ENCODE data around the gene R3HDM4.

Gene R3HDM4

DNA sequence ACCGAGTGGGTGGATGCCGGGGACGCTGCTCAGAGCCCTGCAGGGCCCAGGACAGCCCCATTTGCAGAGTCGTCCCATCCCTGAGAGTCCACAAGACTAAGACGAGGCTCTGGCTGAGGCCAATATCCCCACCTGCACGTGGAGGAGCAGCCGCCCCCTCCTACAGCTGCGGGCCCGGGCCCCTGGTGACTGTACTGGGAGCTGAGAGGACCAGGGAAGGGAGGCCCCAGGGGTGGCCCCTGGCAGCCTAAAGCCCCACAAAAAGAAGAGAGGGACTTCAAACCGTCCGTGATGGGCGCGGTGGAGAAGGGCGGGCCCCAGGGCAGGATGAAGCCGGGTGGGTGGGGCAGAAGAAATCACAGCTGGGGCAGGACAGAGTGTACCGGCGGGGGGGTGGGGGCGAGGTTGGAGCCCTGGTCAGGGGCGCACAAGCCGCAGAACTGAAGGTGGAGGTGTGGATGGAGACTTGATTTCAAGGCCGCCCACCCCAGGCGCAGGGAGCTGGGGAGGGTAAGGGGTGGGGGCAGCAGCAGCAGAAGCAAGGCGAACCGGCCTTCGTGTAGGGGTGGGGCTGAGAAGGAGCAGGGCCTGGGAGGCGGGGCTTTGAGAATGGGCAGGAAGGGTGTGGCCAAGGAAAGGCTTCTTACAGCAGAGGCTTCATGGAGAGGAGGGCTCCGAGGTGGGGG lies 40.6 kb downstream of the R3HDM4 start:
- DNase-seq: peak; percentile 84

DNA sequence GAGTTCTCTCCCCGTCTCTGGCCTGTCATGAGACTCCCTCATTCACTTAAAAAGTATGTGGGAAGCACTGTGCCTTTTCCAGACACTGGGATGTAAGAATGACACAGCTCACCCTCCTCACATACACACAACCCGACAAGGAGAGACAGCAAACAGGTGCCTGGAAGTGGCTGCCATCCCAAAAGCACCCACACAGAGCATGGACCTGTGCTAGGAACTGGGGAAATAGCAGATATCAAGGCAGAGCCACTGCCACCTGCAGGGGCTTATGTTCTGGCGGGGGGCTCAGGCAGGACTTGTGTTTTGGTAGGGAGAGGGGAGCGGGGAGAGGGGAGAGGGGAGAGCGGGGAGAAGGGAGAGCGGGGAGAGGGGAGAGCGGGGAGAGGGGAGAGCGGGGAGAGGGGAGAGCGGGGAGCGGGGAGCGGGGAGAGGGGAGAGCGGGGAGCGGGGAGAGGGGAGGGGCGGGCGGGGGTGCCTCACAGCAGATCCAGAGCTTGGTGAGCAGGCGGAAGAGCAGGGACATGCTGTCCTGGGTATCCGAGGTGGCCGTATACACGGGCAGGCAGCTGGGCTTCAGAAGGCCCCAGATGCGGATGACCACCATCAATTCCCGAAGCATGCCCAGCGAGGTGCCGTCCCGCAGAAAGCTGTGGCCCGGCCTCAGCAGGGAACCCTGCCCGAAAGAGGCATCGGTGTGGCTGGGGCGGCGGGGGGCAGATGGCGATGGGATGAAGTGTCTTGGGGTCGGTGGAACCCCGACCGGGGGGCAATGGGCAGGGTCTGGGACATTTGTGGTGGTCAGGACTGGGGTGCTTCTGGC lies 41.4 kb downstream of the R3HDM4 start:
- DNase-seq: no peak

DNA sequence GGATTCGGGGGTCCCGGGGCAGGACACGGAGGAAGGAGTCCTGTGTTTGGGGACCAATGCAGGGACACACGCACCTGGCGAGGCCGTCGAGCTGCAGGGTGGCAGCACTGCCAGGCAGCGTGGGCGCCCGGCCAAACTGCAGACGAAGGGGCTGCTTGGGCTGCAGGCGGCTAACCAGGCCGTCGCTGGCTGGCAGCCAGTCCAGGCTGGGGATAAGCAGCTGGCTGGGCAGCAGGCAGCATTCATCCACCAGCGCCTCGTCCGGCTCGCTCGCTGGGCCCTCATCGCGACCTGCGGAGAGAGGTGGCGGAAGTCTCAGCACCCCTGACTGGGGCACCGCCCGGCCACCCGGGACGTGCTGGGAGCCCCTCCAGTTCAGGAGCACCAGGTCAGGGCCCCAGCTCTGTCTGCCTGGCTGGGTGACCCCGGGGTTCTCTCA lies 42.0 kb downstream of the R3HDM4 start:
- DNase-seq: no peak

DNA sequence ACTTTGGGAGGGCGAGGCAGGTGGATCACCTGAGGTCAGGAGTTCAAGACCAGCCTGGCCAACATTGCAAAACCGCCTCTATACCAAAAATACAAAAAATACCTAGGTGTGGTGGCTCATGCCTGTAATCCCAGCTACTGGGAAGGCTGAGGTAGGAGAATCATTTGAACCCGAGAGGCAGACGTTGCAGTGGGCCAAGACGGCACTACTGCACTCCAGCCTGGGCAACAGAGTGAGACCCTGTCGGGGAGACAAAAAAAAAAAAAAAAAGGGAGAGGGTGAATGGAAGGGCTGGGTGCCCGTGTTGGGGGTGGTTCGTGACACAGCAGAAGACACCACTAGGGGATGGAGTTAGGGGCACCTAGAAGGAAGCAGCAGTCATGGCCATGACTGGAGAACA lies 42.7 kb downstream of the R3HDM4 start:
- DNase-seq: no peak

DNA sequence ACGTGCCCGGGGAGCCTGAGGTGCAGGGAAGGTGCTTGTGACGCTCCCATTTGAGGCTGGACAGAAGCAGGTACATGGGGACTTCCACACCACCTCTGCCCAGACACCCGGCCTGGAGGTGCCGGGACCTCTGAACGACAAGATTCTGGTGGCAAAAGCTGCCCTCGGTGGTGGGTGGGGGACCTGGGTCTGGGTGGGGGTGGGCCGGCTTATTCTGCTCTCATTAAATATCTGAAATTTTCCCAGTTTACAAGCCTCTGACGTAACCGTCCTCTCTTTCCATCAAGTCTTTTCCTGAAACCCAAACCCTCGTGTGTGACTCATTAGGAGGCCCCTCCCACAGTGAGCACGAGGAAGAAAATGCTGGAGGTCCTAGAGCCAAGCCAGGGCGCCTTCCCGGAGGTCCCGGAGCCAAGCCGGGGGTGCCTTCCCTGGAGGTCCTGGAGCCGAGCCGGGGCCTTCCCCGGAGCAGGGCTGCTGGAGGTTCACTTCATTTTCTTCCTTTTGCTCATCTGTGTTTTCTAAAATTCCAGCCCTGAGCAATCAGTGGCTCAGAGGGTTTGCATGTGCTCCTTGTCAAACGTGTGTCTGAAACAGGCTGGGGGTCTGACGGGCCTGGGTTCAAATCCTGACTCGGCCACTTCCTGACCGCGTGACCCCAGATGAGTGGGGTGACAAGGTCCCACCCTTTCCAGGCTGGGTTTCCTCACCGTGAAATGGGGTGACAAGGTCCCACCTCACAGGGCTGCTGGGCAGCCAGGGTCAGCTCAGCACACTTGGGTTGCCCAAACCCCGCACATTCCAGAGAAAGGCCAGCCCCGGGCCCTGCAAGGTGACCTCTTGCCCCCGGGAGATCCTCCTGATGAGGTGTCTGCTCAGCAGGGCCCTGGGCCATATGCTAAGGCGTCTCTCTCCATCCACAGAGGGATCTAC lies 43.5 kb downstream of the R3HDM4 start:
- no peak for DNase-seq

DNA sequence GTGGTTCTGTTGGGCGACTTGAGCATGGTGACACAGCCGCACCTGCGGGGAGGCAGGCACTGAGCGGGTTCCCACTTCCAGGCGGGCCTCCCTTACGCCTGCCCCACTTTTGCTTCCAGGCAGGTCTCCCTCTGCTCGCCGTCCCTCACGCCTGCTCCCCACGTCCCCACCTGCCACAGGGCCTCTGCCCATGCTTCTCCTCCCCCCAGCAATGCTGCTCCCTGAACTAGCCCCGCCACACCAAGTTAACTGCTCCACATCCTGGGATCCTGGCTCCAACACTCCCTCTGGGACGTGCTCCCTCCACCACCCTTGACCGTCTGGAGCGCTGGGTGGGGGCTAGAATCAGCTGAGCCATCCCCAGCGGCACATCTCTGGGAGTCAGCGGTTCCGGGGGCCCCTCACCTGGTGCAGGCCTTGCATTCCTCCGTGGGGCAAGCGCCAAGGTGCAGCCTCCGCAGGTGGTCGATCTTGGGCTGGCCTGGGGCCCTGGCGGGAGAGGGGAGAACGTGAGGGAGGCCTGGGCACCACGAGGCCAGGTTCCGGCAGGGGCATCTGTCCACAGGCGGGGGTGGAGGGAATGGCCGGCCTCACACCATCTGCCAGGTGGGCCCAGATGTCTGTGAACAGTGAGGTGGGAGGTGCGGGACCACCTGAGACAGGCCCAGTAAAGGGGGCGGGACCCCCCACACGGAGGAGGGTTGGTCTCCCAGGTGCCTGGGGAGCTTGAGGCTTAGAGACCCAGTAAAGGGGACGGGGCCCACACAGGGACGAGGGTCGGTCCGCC lies 44.4 kb downstream of the R3HDM4 start:
- no peak for DNase-seq

DNA sequence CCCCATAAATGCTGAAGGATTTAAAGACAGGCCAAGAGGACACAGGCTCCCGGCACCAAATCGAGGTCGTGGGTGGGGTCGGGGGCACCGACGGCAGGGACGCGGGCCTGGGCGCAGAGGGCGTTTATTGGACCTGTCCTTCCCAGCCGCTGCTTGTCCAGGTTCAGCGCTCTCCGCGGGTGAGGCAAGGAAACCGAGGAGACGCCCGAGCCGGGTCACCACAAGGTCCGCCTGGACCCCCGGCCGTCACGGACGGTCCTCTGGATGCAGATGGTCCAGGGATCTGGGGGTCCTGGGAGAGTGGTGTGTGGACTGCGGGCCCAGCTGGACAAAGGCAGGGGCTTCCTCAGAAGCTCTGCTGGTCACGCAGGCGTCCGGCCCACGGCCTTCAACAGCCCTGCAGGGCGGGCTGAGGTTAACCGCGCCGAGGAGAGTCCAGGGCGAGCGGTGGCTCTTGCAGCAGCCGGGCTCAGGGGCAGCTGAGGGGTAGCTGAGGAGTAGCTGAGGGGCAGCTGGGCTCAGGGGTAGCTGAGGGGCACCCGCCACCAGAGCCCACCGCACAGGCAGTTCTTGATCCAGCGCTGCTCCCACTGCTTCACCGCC lies 45.1 kb downstream of the R3HDM4 start:
- no peak for DNase-seq

DNA sequence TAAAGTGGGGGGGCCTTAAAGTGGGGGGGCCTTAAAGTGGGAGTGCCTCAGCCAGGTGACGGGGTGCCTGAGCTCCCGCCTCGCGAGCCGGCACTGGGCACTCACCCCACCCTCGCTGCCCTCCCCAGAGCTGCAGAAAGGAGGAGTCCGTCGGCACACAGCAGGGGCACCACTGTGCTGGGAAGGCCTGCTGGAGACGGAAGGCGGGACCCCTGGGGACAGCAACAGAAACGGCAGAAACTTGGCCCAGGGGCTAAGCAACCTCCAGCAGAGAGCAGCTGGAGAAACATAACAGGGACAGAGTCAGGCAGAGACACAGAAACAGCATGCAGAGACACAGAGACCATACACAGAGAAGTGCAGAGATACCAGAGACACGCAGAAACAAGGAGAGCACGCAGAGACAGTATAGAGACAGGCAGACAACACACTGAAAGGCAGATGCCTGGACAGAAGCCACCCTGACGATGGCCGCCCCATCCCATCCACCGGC lies 45.7 kb downstream of the R3HDM4 start:
- no peak for DNase-seq

DNA sequence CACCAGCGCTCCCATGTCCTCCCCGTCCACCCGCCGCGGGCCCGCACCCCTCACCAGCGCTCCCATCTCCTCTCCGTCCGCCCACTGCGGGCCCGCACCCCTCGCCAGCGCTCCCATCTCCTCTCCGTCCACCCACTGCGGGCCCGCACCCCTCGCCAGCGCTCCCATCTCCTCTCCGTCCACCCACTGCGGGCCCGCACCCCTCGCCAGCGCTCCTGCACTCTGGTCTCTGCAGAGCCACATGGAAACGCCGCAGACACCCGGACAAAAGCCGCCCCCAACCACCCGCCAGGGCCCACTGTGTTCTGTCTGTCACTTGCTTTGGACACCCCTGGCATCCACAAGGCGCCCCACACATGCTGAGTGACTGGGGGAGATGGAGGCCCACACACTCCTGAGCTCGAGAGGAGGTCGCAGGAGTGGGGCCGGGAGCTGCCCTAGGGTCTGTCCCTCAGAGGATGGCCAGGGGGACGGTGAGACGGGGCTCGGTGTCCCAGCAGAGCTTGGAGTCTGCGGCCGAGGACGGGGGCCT lies 46.2 kb downstream of the R3HDM4 start:
- no peak for DNase-seq

DNA sequence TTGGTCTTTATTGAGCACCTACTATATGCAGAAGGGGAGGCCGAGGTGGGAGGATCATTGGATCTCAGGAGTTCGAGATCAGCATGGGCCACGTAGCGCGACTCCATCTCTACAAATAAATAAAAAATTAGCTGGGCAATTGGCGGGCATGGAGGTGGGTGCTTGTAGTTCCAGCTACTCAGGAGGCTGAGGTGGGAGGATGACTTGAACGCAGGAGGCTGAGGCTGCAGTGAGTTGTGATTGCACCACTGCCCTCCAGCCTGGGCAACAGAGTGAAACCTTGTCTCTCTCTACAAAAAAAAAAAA lies 49.8 kb downstream of the R3HDM4 start:
- no peak for DNase-seq

DNA sequence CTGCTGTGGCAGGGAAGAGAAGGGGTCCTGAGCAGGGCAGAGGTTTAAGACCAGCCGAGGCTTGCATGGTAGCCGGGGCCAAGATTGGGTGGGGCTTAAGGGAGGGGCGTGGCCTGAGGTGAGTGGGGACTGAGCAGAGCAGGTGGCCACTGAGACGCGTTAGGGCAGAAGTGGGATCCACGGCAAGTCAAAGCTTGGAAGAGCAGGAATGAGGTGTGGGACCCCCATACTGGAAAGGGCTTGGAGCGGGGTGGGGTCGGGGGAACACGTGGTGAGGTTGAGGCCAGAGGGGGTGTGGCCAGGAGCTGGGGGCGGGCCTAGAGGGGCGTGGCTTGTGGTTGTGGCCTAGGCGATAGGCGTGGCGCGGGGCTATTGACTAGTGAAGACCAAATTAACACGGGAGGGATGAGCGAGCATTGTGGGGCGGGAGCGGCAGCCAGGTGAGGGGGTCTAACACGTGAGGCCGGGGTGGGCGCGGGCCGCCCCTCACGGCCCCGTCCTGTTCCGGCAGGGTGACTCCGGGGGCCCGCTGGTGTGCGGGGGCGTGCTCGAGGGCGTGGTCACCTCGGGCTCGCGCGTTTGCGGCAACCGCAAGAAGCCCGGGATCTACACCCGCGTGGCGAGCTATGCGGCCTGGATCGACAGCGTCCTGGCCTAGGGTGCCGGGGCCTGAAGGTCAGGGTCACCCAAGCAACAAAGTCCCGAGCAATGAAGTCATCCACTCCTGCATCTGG lies 50.3 kb downstream of the R3HDM4 start:
- DNase-seq: peak; percentile 90

DNA sequence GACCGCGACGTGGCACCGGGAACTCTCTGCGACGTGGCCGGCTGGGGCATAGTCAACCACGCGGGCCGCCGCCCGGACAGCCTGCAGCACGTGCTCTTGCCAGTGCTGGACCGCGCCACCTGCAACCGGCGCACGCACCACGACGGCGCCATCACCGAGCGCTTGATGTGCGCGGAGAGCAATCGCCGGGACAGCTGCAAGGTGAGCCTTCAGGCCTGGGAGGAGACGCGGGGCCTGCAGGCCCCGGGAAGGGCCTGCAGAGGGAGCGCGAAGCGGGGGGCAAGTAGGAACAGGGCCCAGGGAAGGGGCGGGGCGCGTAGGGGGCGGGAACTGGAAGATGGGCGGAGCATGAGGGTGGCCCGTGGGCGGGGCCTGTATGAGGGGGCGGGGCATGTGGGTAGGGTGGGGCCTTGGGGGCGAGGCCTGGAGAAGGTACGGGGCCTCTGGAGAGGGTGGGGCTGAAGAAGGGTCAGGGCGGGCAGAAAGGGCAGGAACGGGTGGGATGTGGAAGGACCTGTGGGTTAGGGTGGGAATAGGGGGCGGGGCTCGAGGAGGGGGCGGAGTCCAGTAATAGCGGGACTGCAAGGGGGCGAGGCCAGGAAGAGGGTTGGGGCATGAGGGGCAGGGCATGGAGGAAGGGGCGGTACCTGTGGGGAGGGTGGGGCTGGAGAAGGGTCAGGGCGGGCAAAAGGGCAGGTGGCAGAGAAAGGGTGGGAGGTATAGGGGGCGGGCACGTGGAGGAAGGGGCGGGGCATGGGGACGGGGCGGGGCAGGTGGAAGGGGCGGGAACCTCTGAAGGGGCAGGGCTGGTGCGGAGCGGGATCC lies 51.1 kb downstream of the R3HDM4 start:
- DNase-seq: peak; percentile 87

DNA sequence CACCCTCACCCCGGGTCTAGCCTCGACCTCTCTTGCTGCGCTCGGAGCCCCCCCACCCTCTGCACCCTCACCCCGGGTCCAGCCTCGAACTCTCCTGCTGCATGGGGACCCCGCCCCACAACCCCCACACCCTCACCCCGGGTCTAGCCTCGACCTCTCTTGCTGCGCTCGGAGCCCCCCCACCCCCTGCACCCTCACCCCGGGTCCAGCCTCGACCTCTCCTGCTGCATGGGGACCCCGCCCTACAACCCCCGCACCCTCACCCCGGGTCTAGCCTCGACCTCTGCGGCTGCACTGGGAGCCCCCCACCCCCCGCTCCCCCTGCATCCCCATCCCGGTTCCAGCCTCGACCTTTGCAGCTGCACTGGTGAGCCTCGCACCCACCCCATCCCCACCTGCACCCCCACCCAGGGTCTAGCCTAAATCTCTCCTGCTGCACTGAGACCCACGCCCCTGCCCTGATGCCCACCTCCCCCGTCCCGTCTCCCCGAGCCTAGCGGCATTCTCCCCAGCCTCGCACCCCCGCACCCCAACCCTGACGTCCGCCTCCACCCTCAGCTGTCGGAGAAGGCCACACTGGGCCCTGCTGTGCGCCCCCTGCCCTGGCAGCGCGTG lies 51.8 kb downstream of the R3HDM4 start:
- DNase-seq: no peak

DNA sequence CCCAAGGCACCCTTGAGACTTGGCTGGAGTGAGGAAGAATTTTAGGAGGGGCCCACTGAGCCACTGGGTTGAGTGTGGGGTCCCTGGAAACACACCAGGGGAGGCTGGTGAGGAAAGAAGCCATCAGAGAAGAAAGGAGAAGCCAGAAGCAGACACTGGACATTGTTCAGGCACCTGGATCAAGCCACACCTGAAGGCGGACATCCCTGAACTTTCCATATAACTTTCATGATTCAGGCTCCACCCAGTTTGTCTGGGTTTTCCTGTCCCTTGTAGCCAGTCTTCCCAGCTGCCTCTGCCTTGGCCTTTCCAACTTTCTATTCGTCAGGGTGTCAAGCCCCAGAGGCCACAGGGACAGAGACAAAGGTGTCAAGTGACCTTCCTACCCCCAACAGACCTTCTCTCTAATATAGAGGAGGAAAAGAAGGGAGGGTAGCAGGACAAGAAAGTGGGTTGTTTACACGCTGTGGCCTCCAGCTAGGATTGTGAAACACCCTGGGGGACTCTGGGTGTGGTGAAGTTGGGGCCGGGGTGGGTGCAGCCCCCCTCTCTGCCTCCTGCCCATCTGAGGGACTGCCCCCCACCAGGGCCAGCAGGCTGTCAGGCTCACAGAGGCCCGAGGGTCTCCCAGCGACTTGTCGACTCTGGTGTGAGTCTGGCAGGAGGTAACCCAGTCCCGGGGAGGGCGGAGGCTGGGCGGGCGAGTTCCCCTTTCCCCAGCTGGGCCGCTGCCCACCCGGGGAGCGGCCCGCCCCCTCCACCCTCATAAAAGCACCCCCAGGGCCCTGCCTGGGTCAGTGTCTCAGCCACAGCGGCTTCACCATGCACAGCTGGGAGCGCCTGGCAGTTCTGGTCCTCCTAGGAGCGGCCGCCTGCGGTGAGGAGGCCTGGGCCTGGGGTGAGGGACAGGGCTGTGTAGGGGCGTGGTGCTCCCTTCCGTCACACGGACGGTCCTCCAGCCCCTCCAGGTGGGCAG lies 53.9 kb downstream of the R3HDM4 start, which contains the start of gene CFD:
Gene CFD, plus strand, starts transcription at position 797 of the 976 bp plus-strand sequence. Its CDS starts 26 bp downstream, at position 823.
- no peak for DNase-seq

DNA sequence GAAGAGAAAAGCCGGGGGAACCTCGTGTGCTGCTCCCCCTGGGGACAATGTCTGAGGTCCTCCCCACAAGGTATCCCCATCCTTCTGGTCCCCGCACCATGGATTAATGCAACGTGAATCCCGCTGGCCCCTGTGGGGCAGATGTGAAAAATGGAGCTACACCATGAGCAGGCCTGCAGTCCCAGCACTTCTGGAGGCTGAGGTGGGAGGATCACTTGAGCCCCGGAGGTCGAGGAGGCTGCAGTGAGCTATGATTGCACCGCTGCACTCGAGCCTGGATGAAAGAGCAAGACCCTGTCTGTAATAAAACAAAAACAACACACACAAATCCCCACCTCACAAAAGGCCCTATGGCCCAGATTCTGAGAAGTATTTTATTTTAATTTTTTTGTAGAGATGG lies 54.7 kb downstream of the R3HDM4 start:
- DNase-seq: no peak

DNA sequence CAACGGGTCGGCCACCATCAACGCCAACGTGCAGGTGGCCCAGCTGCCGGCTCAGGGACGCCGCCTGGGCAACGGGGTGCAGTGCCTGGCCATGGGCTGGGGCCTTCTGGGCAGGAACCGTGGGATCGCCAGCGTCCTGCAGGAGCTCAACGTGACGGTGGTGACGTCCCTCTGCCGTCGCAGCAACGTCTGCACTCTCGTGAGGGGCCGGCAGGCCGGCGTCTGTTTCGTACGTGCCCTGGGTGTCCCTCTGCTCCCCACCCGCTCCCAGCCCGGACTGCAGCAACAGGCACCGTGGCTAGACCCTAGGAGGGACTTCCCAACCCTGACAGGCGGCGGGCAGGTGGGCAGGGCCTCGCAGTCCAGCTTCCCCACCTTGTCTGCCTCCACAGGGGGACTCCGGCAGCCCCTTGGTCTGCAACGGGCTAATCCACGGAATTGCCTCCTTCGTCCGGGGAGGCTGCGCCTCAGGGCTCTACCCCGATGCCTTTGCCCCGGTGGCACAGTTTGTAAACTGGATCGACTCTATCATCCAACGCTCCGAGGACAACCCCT lies 57.4 kb downstream of the R3HDM4 start:
- DNase-seq: no peak

DNA sequence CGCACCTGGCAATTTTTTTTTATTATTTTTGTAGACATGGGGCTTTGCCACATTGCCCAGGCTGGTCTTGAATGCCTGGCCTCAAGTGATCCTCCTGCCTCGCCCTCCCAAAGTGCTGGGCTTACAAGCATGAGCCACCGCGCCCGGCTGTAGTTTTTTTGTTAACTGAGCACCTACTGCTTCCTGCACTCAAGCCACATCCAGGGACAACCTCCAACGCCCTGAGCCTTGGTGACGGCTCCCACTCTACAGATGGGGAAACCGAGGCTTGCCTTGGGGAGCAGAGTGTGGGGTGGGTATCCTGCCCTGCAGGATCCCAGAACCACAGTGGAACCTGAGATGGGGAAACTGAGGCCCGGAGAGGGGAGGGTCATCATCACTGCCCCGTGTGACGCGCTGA lies 57.9 kb downstream of the R3HDM4 start:
- DNase-seq: no peak

DNA sequence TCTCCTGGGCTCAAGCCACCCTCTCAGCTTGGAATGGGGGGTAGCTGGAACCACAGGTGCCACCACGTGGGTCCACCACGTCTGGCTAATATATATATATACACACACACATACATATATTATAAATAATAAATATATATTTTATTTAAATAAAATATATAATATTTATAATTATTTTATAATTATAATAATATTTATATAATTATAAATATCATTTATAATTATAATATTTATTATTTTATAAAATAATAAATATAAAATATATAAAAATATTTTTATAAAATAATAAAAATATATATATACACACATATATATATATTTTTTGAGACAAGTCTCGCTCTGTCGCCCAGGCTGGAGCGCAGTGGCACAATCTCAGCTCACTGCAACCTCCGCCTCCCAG lies 58.5 kb downstream of the R3HDM4 start:
- DNase-seq: no peak

Data from activated CD8-positive, alpha-beta memory T cell treated with anti-CD3 and anti-CD28 coated beads for 24 hours (primary cell).